Kidney epithelial cell (primary cell): ENCODE measurements around the gene RYR3. TPM values are rescaled to one million over a fixed set of nuclear protein-coding genes. Genes with fewer than 3 reads are reported as not detected.

Source experiments
- DNase-seq: peaks from one replicate; pipeline ENCODE4 v3.0.0-alpha.2; 2010; ENCODE audit warnings: low read depth
- H3K27me3 ChIP-seq: 2 replicates; pipeline ENCODE4 v1.6.0; 2011; ENCODE audit warnings: low read length; ENCODE audit not compliant: control insufficient read depth, insufficient read depth
- H3K36me3 ChIP-seq: 2 replicates; pipeline ENCODE4 v1.5.1; 2011; ENCODE audit warnings: low read length; ENCODE audit not compliant: control insufficient read depth, insufficient read depth
- H3K4me3 ChIP-seq: 2 replicates; pipeline ENCODE4 v1.5.1; 2011; ENCODE audit warnings: low read depth, mild to moderate bottlenecking, control low read depth, low read length
- CTCF ChIP-seq: IDR thresholded peaks from 2 replicates; pipeline ENCODE4 v1.5.1; 2011; ENCODE audit warnings: mild to moderate bottlenecking, moderate library complexity, low read length, control low read depth, inconsistent platforms; ENCODE audit not compliant: insufficient read depth, poor library complexity, severe bottlenecking
- total RNA-seq: library from RNA; depleted of rRNA; stranded (reverse); fragments of >200 nt; gene quantifications from 2 replicates; pipeline ENCODE4 v1.2.3, GENCODE V29; 2015

Gene RYR3
- total RNA-seq, 1 donor from 2014 or later: 0.50 TPM

GRCh38 chr15:33860754-33861153 is 550.0 kb downstream of the RYR3 start:
- peak; percentile 1 for DNase-seq

GRCh38 chr15:33864360-33865075 is 553.8 kb downstream of the RYR3 start:
- no peaks in the 10 kb centered on the region for H3K27me3 ChIP-seq
- TF ChIP-seq CTCF: no peak
- no peaks in the 10 kb centered on the region for H3K36me3 ChIP-seq
- no peak for DNase-seq
- H3K4me3 ChIP-seq: no peak overlapping the region

More at GRCh38 chr15:33860754-33861153, 550.0 kb downstream of the RYR3 start:
- no peak overlapping the region for H3K4me3 ChIP-seq
- TF ChIP-seq CTCF: no peak
- no peaks in the 10 kb centered on the region for H3K36me3 ChIP-seq
- H3K27me3 ChIP-seq: no peaks in the 10 kb centered on the region

- no peak overlapping the region for H3K4me3 ChIP-seq
- no peaks in the 10 kb centered on the region for H3K27me3 ChIP-seq
- H3K36me3 ChIP-seq: no peaks in the 10 kb centered on the region
- no peak for DNase-seq
- TF ChIP-seq CTCF: no peak
These were observed 554.6 kb downstream of the RYR3 start for GRCh38 chr15:33865416-33865815.

GRCh38 chr15:33866101-33866737 is 555.5 kb downstream of the RYR3 start:
- TF ChIP-seq CTCF: no peak
- DNase-seq: no peak
- H3K27me3 ChIP-seq: no peaks in the 10 kb centered on the region

GRCh38 chr15:33871980-33872379 is 561.2 kb downstream of the RYR3 start:
- TF ChIP-seq CTCF: no peak
- Histone ChIP-seq H3K36me3 (no peaks in the 10 kb centered on the region), H3K4me3 (no peak overlapping the region), H3K27me3 (no peaks in the 10 kb centered on the region)
- DNase-seq: no peak

More at GRCh38 chr15:33866101-33866737, 555.5 kb downstream of the RYR3 start:
- Histone ChIP-seq H3K4me3 (no peak overlapping the region), H3K36me3 (no peaks in the 10 kb centered on the region)
